Midbrain (tissue), 1 donor: ENCODE data around the gene KHDC4.
A peak's percentile ranks its signal among the peaks of the same experiment; 100 is the strongest.
"Not testable (repeated sequence)": the region's sequence is repeated elsewhere in the genome, so short reads cannot be mapped to it uniquely, and the experiment has no call there.

ENCODE experiments used
- DNase-seq: peaks from one replicate; lab custom pipeline; 2025; lab: John Stamatoyannopoulos, UW

KHDC4 gene

DNA sequence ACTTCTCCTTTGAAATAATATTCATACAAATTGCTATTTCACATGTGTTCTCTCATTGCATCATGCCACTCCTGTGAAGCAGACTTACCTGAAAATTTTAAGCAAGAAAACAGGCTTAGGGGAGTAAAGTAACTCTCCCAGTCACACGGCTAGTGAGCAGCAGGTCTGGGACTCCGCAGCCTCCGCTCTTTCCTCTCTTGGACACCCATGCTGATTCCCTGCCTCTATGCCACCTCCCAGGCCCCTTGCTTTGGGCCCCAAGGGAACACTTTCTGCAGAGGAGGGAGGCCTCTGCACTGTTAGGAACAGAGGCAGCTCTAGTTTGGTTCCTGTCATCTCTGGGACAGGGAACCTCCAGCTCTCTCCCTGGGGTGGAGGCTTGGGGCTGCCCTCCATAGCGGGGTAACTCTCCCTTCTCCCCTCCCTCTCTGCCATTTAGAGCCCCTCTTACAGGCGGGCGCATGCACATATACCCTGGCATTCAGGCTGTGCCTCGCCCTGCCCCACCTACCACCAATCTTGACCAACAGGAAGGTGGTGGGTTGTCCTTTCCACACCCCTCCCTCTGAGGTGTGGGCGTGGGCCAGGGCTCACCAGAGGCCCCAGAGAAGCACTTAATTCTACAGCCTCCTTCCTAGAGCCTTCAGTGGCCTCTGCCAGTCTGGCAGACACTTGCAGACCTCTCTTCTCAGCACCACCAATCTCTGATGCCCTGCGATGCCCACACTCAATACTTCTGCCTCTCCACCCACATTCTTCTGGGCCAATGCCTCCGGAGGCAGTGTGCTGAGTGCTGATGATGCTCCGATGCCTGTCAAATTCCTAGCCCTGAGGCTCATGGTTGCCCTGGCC lies 7.0 kb upstream of the KHDC4 start, which contains the start of gene RXFP4:
RXFP4 (plus strand) TSS at position 646 of the 852 bp plus-strand sequence; CDS start at position 718, 72 bp downstream.
- DNase-seq, result no peak

DNA sequence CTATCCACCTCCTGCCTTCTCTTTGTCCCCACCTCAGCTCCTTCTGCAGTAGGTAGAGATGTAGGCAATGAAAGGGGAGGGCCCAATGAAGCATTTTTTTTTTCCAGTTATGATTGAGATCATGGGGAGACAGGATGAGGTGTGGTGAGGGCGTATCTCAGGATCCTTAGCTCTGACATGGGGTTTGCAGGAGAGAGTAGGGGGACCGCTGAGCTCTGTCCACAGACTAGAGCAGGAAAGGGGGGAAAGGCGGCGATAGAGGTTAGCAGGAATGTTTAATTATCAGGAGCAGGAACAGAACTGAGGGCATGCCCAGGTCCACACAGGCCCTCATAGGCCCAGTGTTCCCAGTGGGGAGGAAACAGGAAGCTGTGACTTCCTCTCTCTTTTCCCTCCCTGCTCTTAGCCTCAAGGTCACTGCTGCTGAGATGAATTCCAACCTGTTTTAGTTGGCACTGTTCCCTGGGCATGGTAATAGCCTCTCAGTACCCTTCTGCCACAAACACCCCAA lies 6.3 kb upstream of the KHDC4 start:
- no peak for DNase-seq

DNA sequence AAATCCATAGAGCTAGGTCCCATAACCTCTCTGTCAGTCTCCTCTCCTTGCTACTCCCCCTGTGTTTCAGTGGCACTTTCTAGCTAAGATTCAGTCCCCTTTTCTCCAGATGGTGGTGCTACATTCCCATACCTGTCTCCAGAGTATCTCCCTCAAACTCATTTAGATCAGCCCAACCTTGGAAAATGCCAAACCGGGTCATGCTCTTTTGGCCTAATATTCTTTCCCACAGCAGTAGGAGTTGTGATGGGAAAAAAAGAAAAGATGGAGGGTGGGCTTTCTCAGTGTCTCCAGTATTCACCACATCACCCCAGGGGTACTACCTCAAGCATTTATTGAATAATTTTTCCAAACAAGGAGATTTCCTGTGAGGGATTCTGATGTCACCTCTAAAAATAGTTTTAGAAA lies 4.0 kb upstream of the KHDC4 start:
- DNase-seq, result peak; percentile 57

DNA sequence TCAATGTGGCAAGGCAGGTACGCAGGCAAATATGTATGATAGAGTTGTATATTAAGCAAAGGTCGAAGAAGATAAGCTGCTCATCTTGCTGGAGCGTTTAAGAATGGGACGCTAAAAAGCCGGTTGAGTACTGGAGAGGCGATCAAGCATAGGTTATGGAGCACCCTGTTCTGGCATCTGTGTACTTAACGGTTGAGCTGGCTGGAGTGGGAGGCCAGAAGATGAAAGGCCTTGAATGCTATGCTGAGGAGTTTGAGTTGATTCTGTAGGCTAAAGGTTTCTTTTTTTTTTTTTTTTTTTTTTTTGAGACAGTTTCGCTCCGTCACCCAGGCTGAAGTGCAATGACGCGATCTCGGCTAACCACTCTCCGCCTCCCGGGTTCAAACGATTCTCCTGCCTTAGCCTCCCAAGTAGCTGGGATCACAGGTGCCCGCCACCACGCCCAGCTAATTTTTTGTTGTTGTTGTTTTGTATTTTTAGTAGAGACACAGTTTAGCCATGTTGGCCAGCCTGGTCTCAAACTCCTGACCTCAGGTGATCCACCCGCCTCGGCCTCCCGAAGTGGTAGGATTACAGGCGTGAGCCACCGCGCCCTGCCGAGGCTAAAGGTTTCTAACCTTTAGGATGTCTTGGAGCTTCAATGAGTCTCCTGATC lies 850 bp upstream of the KHDC4 start:
- peak; percentile 49 for DNase-seq

DNA sequence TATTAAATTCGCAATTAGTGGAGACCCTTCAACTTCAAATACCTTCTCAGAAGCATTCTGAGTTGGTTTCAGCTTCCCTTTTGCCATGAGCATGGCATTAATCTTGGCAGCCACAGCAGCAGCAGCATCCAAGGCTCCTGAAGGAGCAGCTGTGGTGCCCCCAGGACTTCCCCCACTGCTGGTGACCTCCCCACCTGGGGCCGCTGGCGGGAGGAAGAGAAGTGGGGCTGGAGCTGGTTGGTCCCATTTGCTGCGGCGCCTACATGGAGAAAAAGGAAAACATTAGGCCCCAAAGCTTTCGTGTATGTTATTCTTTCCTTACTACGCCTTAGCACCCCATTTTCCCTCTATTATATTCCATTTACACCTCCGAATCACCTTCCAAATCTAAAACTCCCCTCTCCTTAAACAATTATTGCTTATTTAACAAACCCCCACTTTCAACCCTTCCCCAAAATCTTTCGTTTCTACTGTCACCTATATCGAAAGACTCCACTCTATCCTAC lies 569 bp downstream of the KHDC4 start:
- no peak for DNase-seq

DNA sequence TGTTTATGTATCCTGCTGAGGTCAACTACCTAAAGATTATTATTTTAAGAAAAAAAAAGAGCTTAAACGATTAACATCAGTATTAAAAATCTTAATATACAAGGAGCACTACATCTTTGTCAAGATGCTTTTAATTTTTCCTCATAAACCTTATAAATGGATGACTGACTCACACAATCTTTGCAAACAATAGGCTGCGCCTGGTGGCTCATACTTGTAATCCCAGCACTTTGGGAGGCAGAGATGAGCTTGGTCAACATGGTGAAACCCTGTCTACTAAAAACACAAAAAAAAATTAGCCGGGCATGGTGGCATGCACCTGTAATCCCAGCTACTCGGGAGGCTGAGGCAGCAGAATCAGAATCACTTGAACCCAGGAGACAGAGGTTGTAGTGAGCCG lies 1.7 kb downstream of the KHDC4 start:
- DNase-seq, result no peak

DNA sequence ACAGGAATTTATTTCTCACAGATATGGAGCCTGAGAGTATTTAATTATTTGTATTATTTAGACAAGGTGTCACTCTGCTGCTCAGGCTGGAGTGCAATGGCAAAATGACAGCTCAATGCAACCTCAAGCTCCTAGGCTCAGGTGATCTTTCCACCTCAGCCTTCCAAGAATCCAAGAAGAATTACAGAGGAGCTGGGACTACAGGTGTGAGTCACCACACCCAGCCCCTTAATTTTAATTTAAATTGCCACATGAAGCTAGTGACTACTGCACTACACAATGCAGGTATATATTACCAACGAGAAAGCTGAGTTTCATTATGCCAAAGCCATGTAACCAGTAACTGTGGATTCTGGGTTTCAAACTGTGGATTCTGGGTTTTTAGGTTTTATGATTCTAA lies 2.1 kb downstream of the KHDC4 start:
- no peak for DNase-seq

DNA sequence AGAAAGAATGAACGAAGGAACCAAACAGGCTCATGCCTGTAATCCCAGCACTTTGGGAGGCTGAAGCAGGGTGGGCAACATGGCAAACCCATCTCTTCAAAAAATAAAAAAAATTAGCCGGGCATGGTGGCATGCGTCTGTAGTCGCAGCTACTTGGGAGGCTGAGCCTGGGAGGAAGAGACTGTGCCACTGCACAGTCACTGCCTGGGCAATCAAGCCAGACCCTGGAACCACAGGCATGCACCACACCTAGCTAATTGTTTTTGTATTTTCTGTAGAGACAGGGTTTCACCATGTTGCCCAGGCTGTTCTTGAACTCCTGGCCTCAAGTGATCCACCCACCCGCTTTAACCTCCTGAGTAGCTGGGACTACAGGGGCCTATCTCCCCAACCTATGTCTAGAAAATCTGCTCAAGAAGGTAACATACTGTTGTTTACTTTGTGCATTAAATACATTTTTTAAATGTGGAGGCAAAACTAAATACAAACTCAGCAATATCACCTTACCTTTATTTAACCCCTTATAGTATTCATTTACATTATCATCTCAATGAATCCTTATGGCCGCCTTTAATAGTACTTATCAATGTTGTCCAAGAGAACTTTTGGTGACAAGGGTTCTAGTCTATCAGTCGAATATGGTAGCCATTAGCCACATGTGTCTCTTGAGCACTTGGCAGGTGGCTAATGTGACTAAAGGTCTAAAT lies 2.7 kb downstream of the KHDC4 start:
- DNase-seq, result no peak

DNA sequence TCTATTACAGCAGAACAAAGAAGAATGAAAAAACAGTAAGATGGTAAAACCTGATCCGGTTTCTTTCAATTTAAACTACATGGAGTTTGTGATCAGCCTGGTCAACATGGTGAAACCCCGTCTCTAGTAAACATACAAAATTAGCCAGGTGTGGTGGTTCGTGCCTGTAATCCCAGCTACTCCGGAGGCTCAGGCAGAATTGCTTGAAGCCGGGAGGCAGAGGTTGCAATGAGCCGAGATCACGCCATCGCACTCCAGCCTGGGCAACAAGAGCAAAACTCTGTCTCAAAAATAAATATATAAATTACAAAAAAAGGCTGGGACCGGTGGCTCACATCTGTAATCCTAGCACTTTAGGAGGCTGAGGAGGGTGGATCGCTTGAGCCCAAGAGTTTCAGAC lies 3.5 kb downstream of the KHDC4 start:
- not testable (repeated sequence) for DNase-seq

DNA sequence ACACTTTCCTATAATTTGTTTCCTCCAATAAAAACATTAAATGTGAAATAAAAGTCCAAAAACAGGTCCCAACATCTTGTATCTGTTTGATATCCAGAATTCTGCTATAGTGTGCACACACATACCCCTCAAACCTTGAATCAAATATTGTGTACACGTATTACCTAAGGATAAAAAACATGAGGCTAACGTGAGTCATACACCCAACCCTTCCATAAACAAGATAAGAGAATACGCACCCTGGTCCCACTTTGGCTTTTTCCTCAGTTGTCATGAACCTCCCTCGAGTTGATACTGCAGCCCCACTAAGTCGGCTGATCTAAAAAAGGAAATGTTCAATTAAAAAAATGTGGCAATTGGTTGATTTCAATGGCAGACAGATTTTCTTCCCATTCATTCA lies 5.2 kb downstream of the KHDC4 start:
- no peak for DNase-seq

DNA sequence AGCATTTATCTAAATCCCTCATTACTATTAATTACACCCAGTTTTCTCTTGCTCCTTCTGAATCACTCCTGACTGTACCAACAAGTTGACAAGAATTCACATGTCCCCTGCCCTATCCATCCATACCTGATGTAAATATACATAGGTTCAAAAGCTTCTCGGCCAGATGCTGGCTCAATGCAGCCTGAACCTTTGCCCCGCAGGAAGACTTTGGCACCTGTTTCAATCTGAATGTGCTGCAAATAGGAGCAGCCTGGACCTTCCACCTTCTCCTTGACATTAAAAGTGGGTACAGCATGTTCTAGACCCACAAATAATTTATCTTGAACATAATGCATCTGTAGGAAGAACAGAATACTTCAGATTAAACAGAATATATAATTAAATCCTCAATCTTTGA lies 8.7 kb downstream of the KHDC4 start:
- no peak for DNase-seq

DNA sequence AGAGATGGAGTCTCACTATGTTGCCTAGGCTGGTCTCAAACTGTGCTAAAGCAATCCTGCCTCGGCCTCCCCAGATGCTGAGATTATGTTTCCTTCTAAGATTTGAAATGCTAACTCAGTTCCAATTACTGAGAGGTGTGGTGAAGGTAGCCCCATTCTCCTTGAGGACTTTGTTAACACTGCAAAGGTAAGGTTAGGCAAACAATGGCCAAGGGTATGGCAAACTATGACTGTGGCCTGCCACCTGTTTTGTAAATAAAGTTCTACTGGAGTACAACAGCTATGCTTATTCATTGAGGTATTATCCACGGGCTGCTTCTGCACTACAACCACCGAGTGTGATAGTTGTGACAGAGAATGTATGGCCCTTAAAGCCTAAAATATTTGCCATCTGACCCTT lies 13.5 kb downstream of the KHDC4 start:
- DNase-seq, result no peak

DNA sequence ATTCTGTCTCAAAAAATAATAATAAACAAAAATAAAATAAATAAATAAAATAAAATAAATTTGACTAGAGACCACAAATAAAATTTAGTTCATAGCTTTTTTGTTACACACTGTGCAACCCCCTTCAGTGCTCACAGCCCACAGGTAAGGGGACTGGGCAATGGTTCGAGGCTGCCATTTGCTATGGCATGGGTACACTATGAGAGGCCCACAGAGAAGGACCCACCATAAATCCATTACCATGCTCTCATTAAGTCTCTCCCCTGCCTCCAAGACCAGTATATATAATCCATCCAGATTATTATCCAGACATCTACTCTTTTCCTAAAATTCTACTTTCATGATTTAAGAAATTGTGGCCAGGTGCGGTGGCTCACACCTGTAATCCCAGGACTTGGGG lies 14.4 kb downstream of the KHDC4 start:
- DNase-seq, result no peak

DNA sequence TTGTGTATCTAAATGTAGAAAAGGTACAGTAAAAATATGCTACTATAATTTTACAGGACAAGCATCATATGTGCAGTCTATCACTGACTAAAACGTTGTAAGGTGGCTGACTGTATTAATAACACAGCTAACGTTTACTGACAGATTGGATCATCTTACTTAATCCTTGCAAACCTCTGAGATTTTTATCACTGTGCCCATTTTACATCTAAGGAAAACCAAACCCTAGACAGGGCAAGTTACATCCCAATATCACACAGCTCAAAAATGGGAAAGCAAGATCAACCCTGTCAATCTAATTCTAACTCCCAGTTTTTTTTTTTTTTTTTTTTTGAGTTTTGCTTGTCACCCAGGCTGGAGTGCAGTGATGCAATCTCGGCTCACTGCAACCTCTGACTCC lies 15.6 kb downstream of the KHDC4 start:
- no peak for DNase-seq

DNA sequence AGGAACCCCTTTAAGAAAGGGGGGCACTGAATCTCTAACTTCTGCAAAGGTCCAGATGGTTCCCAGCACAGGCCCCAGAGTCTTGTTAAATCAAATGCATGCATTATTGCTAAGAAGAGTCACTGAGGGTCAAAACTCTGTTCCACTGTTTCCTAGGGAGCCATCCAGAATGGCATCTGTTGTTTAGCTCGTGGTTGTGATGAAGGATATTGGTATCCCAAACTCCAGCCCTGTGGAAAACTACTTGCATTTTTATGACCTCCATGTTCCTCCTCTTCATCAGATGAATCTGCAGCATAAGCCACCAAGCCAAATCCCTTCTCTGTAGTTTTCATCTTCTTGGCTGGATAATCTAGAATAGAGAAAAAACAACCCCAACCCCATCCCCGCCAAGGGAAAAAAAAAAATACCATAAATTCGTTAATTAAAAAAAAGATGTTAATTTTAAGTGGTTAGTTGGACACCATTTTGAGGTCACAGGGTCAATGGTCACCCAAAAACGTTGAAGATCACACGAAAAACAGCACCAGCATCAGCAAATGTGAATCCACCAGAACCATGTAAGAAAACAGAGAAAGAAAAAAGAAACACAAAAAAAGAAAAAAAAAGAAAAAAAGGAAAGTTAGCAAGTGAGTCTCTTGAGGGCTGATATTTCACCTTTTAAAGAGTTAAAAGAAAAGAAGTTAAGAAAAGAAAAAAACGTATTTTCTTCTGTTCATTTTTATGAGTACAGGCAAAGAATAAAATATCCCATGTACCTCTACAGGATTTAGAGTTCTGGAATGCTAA lies 20.1 kb downstream of the KHDC4 start:
- no peak for DNase-seq

DNA sequence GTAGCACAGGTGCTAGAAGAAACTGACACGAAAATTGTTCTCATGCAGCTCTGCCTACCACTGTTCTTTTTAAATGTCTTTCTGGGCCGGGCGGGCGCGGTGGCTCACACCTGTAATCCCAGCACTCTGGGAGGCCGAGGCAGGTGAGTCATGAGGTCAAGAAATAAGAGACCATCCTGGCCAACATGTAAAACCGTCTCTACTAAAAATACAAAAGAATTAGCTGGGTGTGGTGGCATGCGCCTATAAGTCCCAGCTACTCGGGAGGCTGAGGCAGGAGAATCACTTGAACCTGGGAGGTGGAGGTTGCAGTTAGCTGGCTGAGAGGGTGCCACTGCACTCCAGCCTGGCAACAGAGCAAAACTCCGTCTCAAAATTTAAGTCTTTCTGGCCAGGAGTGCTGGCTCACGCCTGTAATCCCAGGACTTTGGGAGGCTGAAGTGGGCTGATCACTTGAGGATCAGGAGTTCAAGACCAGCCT lies 22.1 kb downstream of the KHDC4 start:
- DNase-seq, result no peak

DNA sequence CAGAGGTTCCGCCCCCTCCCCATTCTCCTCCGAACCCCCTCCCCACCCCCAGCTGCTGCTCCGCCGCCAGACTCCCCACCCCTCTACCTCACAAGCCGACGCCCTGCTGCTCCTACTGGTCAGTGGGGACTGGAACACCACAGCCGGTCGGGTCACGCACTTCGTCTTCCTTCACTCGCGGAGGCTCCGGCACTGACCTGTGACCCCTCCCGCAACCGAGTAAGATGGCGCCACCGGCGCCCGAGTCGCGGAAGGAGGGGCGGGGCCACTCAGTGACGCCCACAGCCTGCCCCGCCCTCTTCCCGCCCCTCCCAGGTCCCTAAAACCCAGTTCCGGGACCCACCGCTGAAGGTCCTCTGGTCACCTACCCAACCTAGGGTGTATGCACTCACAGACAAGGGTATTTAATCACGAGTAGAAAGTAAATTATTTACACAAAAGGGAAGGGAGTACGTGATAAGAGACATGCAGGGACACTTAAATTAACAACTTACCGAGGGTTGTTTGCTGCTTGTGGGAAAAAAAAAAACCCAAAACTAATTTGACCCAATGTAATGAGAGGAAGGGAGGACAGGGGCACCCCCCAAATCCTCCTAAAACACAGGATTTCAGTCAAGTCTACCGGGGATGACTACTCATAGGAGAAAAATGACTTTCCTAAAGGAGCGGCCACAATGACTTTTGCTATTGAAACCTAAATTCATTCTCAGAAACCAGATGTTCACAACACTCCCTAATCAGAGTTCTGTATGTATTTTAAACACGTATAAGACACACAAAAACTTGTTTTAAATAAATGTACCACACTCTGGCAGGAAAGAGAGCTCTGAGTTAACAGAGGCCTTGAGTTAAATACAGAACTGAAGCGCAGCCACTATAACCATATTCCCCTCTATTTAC lies 22.8 kb downstream of the KHDC4 start, which contains the start of gene RIT1:
RIT1 (minus strand) TSS at position 194 of the 900 bp plus-strand sequence. CDS start 588 bp downstream, outside the sequence.
- DNase-seq, result peak; percentile 83

DNA sequence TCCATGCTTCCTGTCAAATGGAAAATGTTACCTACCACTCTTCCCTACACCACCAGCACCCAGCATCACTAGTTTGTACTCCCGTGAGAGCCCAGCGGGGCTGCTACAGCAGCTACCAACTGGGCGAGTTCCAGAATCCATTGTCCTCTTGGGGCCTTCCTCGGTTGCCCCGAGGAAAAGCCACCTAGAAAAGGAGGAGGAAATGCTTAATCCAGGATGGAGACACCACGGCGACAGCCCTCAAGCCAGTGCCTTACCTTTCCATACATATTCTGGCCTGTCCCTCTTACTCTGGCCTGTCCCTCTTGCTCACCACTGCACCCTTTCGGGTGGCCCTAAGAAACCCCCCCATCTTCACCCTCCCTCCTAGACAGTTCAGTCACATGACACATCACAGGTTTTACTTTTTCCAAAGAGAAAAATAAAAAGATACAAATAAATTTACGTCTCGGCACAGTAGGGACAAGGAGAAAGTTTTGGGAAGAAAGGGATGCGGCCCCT lies 23.5 kb downstream of the KHDC4 start:
- DNase-seq, result peak; percentile 63

DNA sequence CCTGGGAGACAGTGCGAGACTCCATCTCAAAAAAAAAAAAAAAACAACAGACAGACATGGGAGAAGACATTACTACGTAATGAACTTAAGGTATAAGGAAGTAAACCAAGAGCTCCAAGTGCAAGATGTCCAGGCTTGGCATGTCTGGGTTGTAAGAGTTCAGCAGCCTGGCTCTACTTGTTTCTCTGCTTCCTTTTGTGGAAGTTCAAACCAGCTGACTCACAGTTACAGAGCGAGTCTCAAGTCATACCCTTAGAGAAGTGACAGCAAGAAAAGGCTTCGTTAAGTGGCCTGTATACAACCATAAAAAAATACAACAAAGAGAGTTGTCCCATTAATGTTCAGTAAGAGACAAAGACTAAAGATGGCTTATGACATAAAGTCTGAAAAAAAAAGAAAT lies 24.3 kb downstream of the KHDC4 start:
- DNase-seq, result no peak

DNA sequence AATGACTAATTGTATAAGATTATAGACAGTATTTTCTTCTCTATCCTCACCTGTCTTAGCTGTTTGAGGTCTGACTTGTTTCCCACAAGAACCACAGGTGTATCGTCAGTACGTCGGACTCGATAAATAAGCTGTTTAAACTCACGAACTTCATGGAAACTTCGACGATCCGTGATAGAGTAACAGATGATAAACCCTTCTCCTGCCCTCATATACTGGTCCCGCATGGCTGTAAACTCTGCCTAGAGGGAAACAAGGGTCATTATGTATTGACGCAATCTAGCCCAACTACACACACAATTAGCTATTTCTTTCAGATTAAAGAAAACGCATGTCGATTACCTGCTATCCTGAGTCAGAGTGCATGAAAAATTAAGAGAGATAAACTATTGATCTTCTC lies 30.0 kb downstream of the KHDC4 start:
- DNase-seq, result no peak
